Thyroid gland (tissue), 4 donors: ENCODE data around the gene CFAP251. TPM values are rescaled to one million over a fixed set of nuclear protein-coding genes. Genes with fewer than 3 reads are reported as not detected.

ENCODE experiments used
- DNase-seq, 2 donors: peaks; one replicate each; pipeline ENCODE4 v3.0.0-alpha.2; 2019
- H3K27ac ChIP-seq, 3 donors: fragments of 200-600 bp; sonication (generic); 1 replicate in 2 of 3; 2 replicates in 1 of 3; pipeline ENCODE4 v1.5.1; 2016 to 2019; ENCODE audit warnings: mild to moderate bottlenecking in 1 of 3, moderate library complexity in 1 of 3
- H3K27me3 ChIP-seq: fragments of 200-600 bp; sonication (generic); one replicate; pipeline ENCODE4 v1.5.1; 2019
- H3K36me3 ChIP-seq, 2 donors: fragments of 200-600 bp; sonication (generic); one replicate each; pipeline ENCODE4 v1.5.1; 2016 to 2019
- H3K4me1 ChIP-seq, 2 donors: fragments of 200-600 bp; sonication (generic); one replicate each; pipeline ENCODE4 v1.5.1; 2017 to 2019
- H3K4me3 ChIP-seq, 3 donors: fragments of 200-600 bp; sonication (generic); replicated peaks in 1 of 3; 1 replicate in 2 of 3; 2 replicates in 1 of 3; pipeline ENCODE4 v1.5.1; 2016; ENCODE audit warnings: mild to moderate bottlenecking in 1 of 3
- H3K9me3 ChIP-seq: fragments of 200-600 bp; sonication (generic); one replicate; pipeline ENCODE4 v1.5.1; 2017
- POLR2A ChIP-seq, 2 donors: fragments of 450-650 bp; IDR thresholded peaks; one replicate each; pipeline ENCODE4 v1.6.1; 2017; ENCODE audit warnings: antibody characterized with exemption in 2 of 2, mild to moderate bottlenecking in 2 of 2, moderate library complexity in 1 of 2
- WGBS, 2 donors: methylation state at CpG; one replicate each; pipeline ENCODE4 v1.1.5; 2017; 5-methylcytosine and 5-hydroxymethylcytosine counted together
- intact Hi-C: fragments of 100-400 bp; cut with DNase I; formaldehyde crosslinking; loops from one replicate; pipeline ENCODE4 v1.15.1; 2023
- total RNA-seq, 4 donors: library from RNA; depleted of rRNA; stranded (reverse); fragments of >200 nt; gene quantifications; one replicate each; pipeline ENCODE4 v1.2.3, GENCODE V29; 2016
- TF ChIP-seq, protein P1 (sequence below), 6 experiments: fragments of 200-600 bp in 3 of 6; fragments of 450-650 bp in 3 of 6; sonication (generic) in 3 of 6; IDR thresholded peaks; one replicate each; pipeline ENCODE4 v1.5.1; 2016 to 2019; ENCODE audit warnings: antibody characterized with exemption in 6 of 6, mild to moderate bottlenecking in 2 of 6, inconsistent platforms in 1 of 6, moderate library complexity in 1 of 6

CFAP251 gene
- total RNA-seq, 4 donors from 2014 or later: 17.7 to 27.0 (median 23.7) TPM

DNA sequence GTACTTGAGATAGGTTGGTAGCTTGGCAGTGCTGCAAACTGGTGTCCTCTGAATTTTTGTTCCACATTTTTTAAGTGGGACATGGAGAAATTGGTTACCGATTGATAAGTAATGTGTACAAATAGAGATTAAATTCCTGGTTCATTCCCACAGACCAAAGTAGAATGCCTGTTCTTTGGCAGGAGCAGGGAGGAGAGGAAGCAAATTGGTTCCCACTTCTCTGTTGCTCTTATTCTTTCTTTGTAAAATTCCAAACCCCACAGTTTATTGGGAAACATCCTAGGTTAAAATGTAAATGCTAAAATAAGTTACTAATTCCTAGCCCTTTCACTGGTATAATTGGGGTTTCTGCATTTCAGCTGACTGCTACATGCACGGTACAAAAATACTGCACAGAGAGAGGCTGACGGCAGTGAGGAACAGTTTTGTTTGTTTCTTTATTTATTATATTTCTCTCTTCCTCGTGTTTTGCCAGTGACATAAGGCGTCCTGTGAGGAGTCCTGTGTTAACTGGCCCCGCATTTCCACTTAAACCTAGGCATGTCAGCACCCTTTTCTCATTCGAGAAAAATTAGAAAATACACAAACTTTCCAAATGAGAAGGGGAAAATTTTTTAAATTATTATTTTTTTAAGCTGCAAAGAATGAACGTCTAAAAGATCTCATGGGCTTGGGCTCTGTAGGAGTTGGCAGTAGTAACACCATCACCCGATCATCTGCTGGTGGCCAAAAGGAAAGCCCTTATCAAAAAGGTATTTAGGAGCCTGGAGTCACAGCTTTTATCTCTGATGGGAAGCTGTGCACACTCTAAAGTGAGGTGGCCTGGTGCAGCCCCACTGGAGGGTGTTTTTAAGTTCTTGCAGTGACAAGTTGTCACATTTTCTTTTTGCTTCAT, 77.9 kb downstream of the CFAP251 start:
- H3K9me3 ChIP-seq: no peaks in the 10 kb centered on the region
- no peak overlapping the region for H3K27ac ChIP-seq
- no peaks in the 10 kb centered on the region for H3K36me3 ChIP-seq
- TF ChIP-seq, protein P1, sequence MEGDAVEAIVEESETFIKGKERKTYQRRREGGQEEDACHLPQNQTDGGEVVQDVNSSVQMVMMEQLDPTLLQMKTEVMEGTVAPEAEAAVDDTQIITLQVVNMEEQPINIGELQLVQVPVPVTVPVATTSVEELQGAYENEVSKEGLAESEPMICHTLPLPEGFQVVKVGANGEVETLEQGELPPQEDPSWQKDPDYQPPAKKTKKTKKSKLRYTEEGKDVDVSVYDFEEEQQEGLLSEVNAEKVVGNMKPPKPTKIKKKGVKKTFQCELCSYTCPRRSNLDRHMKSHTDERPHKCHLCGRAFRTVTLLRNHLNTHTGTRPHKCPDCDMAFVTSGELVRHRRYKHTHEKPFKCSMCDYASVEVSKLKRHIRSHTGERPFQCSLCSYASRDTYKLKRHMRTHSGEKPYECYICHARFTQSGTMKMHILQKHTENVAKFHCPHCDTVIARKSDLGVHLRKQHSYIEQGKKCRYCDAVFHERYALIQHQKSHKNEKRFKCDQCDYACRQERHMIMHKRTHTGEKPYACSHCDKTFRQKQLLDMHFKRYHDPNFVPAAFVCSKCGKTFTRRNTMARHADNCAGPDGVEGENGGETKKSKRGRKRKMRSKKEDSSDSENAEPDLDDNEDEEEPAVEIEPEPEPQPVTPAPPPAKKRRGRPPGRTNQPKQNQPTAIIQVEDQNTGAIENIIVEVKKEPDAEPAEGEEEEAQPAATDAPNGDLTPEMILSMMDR (IDR thresholded peaks at IDR 0.05): no peak
- TF ChIP-seq POLR2A (IDR thresholded peaks at IDR 0.05): no peak
- peaks cover 3 to 10% of the 10 kb centered on the region in 2 donors for H3K4me1 ChIP-seq
- H3K27me3 ChIP-seq: no peaks in the 10 kb centered on the region
- 66 to 69% methylated on average over 9 of the region's 9 CpGs for WGBS, 2 donors
- intact Hi-C loops: no loop called here
- H3K4me3 ChIP-seq: no peak overlapping the region
- DNase-seq: peak; percentile 20 to 30

DNA sequence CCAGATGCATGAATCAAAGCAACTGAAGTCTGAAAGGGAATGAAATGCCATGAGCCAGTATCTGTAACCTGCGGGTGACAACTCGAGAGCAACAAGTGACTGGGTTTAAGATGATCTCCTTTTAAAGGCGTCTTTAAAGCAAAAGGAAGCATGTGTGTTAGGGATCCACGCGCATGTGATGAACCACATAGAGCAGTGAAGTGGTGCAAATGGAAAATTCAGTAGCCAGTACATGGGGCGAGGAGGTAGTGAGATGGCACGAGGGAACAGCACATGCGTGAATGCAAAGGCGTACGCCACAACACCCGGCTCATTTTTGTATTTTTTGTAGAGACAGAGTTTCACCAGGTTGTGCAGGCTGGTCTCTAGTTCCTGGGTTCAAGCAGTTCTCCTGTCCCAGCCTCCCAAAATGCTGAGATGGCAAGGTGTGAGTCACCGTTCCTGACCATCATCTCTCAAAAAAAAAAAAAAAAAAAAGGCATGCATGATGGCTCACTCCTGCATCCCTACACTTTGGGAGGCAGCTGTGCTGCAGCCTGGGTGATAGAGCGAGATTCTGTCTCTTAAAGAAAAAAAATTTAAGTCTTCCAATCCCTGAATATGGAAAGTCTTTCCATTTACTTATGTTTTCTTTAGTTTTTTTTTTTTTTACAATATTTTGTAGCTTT, 78.7 kb downstream of the CFAP251 start:
- no peak overlapping the region for H3K27ac ChIP-seq
- TF ChIP-seq, protein P1 (IDR thresholded peaks at IDR 0.05): no peak
- TF ChIP-seq POLR2A (IDR thresholded peaks at IDR 0.05): no peak
- H3K4me3 ChIP-seq: no peak overlapping the region
- intact Hi-C loops: no loop called here
- H3K4me1 ChIP-seq: peaks cover 3 to 4% of the 10 kb centered on the region in 2 donors
- no peaks in the 10 kb centered on the region for H3K36me3 ChIP-seq
- DNase-seq: no peak
- no peaks in the 10 kb centered on the region for H3K27me3 ChIP-seq
- WGBS, 2 donors: 85 to 92% methylated on average over 13 of the region's 13 CpGs
- no peaks in the 10 kb centered on the region for H3K9me3 ChIP-seq

DNA sequence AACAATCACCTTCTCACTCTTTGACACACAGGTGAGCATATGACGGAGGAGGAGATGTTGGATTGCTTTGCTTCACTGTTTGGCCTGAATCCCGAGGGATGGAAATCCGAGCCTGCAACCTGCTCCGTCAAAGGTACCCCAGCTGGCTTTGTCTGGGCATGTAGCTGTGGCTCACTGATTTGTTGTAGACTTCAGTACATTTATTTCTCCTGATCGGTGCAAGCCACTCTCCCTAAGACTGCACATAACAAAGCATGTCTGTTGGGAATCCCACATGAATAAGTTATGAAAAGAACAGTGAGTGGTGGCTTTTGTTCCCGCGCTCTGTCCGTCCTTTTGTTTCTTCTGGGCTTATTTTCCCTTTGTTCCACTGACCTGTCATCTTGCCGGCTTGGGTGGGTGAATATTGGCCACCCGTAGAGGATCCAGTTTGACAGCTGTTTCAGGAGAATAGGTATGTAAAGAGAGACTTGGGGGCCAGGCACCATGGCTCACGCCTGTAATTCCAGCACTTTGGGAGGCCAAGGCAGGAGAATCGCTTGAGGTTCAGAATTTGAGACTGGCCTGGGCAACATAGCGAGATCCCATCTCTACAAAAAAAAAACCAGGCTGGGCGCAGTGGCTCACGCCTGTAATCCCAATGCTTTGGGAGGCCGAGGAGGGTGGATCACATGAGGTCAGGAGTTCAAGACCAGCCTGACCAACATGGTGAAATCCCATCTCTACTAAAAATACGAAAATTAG, 83.2 kb downstream of the CFAP251 start:
- Histone ChIP-seq H3K9me3 (no peaks in the 10 kb centered on the region), H3K36me3 (no peaks in the 10 kb centered on the region), H3K27ac (no peak overlapping the region), H3K4me1 (no peaks in the 10 kb centered on the region), H3K27me3 (no peaks in the 10 kb centered on the region), H3K4me3 (no peak overlapping the region)
- no peak for TF ChIP-seq POLR2A (IDR thresholded peaks at IDR 0.05)
- TF ChIP-seq, protein P1 (IDR thresholded peaks at IDR 0.05): no peak
- intact Hi-C loops: no loop called here
- WGBS, 2 donors: 86 to 93% methylated on average over 17 of the region's 17 CpGs
- no peak for DNase-seq

DNA sequence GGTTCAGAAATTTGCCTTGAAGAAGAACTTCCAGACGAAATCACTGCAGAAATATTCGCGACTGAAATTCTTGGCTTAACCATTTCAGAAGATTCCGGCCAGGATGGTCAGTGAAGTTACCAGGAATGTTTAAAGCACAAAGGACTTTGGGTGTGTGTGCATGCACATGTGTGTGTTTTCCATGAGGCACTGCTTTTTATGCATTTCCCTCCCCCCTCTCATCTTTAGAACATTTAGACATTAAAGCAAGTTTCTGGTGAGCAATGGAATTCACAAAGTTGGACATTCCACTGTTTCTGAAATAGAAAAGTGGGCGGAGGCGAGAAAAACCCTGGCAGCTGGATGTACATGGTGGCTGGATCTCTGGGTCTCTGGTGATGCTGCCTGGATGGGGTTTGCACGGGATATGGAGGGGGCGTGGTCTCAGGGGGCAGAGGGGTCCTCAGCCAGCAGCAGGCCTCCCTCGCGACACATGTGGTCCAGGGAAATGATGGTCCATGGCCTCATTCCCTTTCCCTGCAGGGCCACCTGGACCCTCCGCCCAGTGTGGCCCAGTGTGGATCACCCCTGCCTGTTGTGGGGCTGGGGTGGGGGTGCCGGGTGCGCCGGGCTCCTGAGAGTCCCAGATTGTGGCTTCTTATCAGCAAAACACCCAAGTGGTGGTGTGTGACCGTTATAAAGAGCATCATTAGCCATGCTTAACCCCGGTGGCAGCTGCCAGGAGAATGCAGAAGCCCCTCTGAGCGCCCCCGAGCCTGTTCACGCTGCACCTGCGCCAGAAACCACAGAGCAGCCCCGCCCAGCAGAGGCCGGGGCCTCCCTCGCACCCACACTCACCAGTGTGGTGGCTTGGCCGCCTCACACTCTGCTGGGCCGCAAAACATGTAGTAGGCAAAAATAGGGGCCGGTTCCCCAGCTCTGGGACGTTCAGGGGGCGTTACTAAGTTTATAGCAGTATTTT, 85.5 kb downstream of the CFAP251 start:
- H3K4me1 ChIP-seq: no peaks in the 10 kb centered on the region
- TF ChIP-seq, protein P1 (IDR thresholded peaks at IDR 0.05): no peak
- no peak for TF ChIP-seq POLR2A (IDR thresholded peaks at IDR 0.05)
- no peaks in the 10 kb centered on the region for H3K9me3 ChIP-seq
- H3K27ac ChIP-seq: no peak overlapping the region
- no peak for DNase-seq
- H3K4me3 ChIP-seq: no peak overlapping the region
- H3K27me3 ChIP-seq: no peaks in the 10 kb centered on the region
- H3K36me3 ChIP-seq: no peaks in the 10 kb centered on the region
- 83 to 87% methylated on average over 11 to 25 of the region's 28 CpGs for WGBS, 2 donors
- intact Hi-C loops: no loop called here
